Activated CD4-positive, alpha-beta T cell treated with anti-CD3 and anti-CD28 coated beads, Interleukin-2, amount 50 U/mL, for 16 hours (primary cell): ENCODE measurements around the gene MCRS1.
"Not testable (repeated sequence)": the region's sequence is repeated elsewhere in the genome, so short reads cannot be mapped to it uniquely, and the experiment has no call there.

Experiments
- DNase-seq: peaks from one replicate; pipeline ENCODE4 v3.0.0-alpha.2; 2020

Gene MCRS1

DNA sequence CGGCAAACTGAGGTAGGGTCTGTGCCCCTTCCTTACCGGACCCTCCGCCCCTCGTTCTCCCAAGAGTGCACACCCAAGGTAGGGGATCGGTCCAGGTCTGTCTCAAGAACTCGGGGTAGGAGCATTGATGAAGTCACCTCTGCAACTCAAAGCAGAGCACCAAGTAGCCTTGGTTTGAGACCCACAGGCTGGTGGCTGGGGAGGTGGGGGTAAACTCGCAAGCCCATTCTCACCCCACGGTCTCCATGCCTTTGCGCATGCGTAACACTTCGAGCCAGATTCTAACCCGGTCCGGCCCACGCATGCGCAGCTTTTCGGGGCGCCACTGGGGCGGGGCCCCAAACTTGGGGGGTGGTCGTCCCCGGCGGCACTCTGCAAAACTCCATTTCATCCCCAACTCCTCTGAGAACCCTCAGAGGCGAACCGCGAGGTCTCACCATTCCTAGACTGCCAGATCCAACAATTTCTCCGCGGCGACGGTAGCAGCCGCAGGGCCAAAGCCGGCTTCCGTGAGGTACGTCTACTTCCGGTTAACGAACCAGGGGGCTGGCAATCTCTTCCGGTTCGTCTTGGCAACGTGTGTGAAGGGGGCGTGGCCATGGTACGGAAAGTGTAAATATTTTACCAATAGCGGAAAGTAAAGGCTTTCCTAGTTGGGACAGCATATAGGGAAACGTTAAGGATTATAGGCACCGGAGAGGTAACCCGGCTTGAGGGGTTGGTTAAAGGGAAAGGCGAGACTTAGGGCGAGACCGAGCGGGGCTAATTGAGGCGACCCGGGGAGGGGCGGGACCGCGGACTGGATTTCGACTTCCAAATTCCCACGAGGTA, at the start of gene MCRS1:
Gene MCRS1 (minus strand): TSS at position 532 of the 831 bp plus-strand sequence. CDS start 1,411 bp downstream, outside the sequence.
- peak; percentile 92 for DNase-seq

- DNase-seq = no peak
Observed at GRCh38 chr12:49616533-49617219, 48.7 kb upstream of the MCRS1 start.

GRCh38 chr12:49615725-49616124, 47.8 kb upstream of the MCRS1 start:
- DNase-seq = no peak

- DNase-seq = no peak
Observed at GRCh38 chr12:49612210-49612609, 44.3 kb upstream of the MCRS1 start.

GRCh38 chr12:49610785-49611184, 42.8 kb upstream of the MCRS1 start:
- DNase-seq = not testable (repeated sequence)

GRCh38 chr12:49609875-49610154, 41.9 kb upstream of the MCRS1 start:
- DNase-seq = no peak

DNA sequence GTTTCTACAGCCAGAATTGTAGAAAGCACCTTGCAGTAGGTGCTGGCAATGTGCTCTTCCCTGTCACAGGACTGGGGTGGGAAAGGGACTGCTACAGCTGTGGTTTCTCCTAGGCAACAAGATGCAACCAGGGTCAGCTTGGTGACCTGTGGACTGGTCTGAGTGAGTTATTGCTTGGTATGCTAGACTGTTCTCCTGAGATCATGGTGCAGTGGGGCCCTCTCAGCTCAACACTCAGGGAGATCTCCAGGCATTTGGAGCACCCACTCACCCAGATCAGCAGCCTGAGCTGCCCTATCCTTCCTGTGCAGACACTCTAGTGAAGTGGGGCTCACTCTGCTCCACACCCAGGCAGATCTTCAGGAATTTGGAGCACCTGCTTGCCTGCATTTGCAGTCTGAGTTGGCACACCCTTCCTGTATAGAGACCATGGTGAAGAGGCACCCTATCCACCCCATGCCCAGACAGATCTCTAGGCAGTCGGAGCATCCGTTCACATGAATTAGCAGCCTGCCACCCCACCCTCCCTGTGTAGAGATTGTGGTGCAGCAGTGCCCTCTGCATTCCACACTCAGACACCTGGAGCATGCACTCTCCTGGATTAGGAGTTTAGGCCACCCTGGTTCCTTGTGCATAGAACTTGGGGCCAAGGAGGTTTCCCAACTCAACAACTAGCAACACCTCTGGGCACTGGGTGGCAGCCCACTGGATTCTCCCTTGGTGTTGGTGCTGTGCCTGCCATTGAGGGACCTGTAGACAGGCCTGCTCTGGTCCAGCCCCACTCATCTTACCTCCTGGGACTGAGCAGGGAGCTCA, 41.3 kb upstream of the MCRS1 start:
- no peak for DNase-seq

DNA sequence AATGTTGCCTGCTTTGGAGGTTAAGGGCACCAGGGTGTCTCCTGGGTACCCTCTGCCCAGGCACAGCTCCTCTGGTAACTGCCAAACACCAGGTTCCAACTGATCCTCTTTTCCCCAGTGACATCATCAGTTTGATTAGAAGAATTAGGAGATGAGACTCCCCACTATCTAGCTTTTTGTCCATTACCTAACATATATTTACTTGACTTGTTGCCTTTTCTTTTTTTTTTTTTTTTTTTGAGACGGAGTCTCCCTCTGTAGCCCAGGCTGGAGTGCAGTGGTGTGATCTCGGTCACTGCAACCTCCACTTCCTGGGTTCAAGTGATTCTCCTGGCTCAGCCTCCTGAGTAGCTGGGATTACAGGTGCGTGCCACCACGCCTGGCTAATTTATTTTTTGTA, 37.6 kb upstream of the MCRS1 start, which contains the start of gene FAM186B:
Gene FAM186B (minus strand): TSS at position 101 of the 400 bp plus-strand sequence. CDS start 162 bp downstream, outside the sequence.
- DNase-seq = not testable (repeated sequence)

- DNase-seq = no peak
Observed at GRCh38 chr12:49604856-49605255, 36.9 kb upstream of the MCRS1 start.

GRCh38 chr12:49603721-49604120, 35.8 kb upstream of the MCRS1 start:
- no peak for DNase-seq

- DNase-seq = no peak
Observed at GRCh38 chr12:49599961-49600360, 32.0 kb upstream of the MCRS1 start.

DNA sequence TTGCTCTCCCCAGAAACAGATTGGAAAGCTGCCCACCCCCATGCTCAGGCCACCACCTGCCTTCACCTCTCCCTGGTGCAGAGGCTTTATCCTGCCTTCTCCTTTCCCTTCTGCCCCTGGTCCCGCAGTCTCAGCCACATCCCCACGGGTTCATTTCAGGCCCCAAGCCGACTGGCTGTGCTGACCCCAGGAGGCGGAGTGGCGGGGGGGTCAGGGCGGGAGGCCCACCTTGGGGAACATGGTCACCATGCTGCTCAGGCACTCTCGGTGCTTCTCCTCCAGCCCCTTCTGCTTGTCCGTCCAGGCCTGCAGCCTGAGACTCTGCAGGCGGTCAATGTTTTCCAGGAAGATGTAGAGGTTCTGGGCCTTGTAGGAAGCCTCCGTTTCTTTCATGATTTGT, 30.6 kb upstream of the MCRS1 start:
- DNase-seq = no peak

GRCh38 chr12:49588721-49589516, 21.0 kb upstream of the MCRS1 start:
- DNase-seq = no peak

- DNase-seq = no peak
Observed at GRCh38 chr12:49588281-49588680, 20.3 kb upstream of the MCRS1 start.

- no peak for DNase-seq
Observed at GRCh38 chr12:49587174-49587908, 19.4 kb upstream of the MCRS1 start.

GRCh38 chr12:49585477-49586459, 17.8 kb upstream of the MCRS1 start:
- DNase-seq = no peak

GRCh38 chr12:49584591-49584990, 16.6 kb upstream of the MCRS1 start:
- DNase-seq = no peak

DNA sequence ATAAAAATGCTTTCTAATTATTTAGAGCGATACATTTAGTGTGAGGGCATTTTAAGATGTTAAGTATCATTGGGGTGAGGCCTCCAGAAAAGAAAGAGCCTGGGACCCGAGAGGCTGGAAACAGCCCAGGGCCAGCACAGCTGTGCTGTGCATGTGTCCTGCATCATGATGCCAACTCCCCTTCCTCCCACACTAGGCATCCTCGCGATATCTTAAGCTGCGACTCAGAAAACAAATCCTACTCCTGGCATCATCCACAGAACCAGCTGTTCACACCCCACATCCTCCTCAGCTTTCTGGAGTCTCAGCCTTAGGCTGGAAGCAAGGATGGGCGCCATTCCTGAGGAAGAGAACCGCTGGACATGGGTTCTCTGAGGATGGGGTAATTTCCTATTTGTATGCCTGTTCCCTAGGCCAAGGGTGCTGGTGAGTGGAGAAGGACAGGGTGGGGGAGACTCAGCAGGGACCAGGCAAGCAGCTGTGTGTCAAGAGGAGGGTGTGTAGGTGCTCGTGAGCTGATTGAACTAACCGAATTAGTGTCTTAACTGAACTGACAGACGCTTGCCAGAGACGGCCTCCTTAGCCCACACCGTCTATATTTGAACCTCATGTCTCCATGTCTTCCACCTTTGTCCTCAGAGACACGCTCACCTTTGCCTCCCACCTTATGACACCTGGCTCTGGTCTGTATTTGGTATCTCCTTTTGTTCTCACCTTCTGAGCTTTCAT, 15.6 kb upstream of the MCRS1 start:
- no peak for DNase-seq

DNA sequence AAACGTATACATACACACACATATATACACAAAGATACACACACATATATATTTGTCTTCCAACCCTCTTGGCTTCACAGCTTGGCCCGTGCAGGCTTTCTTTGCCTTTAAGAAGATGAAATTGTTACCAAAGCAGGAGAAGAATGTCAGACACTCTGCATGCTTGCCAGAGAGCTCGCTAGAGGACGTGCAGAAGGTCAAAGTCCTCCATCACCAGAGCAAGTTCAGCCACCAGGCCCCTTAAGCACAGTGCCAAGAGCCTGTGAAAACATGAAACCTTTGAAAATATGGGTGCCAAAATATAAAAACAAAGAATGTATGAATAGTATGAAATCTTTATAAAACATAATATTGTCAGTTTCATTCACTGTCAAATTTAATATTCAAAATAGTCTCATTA, 14.9 kb upstream of the MCRS1 start:
- DNase-seq = no peak

DNA sequence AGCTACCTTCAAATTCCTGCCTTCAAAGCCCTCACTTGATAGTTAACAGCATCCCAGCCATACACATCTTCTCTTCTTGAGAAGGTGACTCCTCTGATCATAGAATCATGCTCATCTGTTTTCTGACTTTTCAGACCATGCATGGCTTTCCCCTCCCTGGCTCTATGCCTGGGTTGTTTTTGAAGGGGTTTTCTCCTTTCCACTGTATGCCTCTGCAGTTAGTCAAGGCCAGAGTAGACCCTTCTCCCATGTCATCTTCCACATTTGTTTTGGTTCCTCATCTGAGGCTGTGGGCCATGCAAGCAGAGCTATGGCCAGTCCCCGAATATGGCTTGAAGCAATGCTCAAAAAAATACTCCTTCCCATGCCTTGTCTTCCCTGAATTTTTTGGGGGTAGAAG, 14.3 kb upstream of the MCRS1 start:
- no peak for DNase-seq
